GM15510 (cell line): ENCODE results near the gene BTNL2.

Experiments
- POLR2A ChIP-seq: IDR thresholded peaks from 3 replicates; pipeline ENCODE4 v1.6.1; 2011; ENCODE audit warnings: borderline replicate concordance; ENCODE audit not compliant: insufficient read length; ENCODE audit errors: extremely low read depth

The BTNL2 gene

DNA sequence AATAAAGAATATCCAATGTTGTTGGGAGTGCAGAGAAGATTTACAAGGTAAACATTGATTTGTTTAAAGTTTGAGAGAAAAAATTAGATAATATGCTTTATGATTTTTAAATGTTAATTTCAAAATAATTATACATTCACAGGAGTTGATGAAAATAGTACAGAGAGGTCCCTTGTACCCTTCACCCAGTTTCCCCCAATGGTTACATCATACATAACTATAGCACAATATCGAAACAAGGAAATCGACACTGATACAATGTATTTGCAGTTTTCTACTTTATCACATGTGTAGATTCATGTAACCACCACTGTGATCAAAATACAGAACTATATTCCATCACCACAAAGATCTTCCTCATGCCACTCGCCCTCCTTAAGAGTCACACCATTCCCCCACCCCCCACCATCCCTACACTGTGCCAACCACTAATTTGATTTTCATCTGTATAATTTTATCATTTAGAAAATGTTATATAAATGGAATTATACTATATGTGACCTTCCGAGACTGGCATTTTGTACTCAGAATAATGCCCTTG lies 21.0 kb upstream of the BTNL2 start:
- no peak for TF ChIP-seq POLR2A

DNA sequence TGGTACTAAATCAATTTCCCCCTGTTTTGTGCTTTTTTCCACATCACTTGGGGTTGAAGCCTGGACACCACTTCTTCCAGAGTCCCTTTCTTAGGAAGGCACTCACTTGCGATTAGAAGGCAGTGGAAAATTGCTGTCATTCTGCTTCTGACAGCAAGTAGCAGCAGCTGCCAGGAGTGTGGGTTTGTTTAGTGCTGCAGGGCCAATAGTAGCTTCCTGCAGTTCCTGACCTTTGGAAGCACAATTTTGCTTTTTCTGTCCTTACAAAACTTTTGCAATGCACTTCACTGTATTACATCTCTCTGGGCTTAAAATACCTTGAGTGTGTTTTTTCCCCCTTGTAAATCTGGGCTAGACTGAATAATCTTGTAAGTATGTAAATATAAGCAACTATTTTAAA lies 20.2 kb upstream of the BTNL2 start:
- no peak for TF ChIP-seq POLR2A

DNA sequence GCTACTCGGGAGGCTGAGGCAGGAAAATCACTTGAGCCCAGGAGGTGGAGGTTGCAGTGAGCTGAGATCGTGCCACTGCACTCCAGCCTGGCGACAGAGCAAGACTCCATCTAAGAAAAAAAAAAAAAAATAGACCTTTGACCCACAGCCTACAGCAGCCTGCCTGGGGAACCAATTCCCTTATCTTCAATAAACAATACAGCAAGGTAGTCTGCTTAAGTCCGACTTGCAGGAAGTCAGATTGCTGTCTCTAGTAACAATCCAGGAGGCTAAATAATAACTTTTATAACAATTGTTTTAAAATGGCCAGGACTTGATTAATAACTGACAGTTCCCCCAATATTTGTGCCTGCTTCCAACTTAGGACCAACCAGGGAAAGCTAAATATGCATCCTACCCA lies 19.4 kb upstream of the BTNL2 start:
- TF ChIP-seq POLR2A: no peak

DNA sequence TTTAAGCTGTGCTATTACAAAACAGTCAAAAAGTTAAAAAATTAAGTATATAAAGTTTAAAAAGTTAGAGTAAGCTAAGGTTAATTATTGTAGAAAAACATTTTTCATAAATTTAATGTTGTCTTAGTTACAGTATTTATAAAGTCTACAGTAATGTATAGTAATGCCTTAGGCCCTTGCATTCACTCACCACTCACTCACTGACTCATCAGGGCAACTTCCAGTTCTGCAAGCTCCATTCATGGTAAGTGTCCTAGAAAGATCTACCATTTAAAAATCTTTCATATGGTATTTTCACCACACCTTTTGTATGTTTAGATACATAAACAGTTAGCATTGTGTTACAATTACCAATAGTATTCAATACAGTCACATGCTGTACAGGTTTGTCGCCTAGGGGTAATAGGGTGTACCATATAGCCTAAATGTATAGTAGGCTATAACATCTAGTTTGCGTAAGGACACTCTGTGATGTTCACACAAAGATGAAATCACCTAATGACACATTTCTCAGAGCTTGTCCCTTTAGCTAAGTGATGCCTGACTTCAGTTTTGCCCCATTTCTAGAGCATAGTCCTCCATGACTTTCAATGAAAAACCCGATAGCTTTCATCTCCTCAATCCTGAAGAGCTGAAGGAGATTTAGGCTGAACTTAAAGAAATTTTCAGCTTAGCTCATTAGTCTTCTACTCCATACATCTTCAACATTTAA lies 17.8 kb upstream of the BTNL2 start:
- no peak for TF ChIP-seq POLR2A

DNA sequence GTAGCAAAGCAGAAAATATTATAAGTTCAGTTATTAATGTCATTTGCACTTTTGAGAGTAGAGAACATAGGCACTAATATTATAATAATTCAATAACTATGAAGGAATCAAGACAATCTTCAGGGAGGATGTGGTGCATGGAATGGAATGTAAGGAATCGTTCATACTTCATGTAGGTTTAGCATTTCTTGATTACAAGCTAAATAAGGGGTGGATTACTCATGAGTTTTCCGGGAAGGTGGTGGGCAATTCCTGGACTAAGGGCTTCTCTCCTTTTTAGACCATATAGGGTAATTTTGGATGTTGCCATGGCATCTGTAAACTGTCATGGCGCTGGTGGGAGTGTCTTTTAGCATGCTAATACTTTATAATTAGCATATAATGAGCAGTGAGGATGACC lies 9.1 kb upstream of the BTNL2 start:
- TF ChIP-seq POLR2A: no peak

GRCh38 chr6:32415521-32416019 lies 8.6 kb upstream of the BTNL2 start:
- TF ChIP-seq POLR2A: no peak

- no peak for TF ChIP-seq POLR2A
Measured at GRCh38 chr6:32413427-32414047, 6.6 kb upstream of the BTNL2 start.

GRCh38 chr6:32411566-32412327 lies 4.8 kb upstream of the BTNL2 start:
- no peak for TF ChIP-seq POLR2A

DNA sequence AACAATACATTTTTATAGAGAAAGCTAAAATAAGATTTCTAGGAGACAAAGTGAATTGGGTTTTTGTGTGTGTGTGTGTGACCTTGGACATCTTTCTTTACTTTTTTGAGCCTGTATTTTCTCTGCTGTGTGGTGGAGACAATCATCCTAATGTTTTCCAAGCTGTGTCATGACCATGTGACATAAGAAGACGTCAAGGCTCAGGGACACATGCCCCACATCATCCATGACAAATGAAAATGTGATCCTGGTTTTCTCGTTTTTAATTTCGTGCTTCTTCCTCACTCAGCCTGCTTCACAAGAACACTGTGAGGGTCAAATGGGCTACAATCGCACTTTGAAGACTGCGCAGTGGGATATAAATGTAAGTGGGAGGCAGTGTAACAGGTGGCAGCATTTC lies 3.9 kb upstream of the BTNL2 start:
- no peak for TF ChIP-seq POLR2A

DNA sequence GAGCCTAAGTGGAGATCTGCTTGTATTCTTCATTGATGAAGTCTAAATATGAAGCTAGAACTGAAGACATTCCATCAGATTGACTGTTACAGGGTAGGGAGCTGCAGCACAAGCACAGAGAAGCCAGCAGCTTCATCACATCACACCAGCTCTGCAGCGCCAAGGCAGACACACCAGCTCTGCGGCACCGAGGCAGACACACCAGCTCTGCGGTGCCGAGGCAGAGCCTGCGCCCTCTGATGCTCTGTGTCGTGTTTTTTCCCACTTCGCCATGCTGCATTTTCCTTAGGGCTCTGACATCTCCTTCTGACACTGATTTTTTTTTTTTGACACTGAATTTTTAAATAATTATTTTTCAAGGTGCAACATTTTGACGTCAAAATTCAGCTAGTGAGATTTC lies 784 bp downstream of the BTNL2 start:
- no peak for TF ChIP-seq POLR2A

DNA sequence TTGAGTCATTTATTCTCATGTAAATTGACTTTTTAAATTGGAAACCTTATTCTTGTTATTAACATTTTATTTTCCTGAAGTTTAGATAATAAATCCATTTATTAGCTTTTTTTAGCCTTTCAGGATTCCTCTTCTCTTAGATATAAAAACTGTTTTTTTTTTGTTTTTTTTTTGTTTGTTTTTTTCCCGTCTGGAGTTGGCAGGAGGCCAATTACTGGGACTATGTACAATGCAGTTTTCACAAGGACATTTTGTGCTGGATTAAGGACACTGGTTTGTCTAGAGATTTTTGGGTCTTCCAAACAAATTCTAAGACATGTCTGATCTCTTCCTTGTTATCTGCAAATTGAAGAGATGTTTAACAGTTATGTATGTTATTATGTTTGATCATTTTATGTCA lies 1.3 kb downstream of the BTNL2 start:
- no peak for TF ChIP-seq POLR2A

DNA sequence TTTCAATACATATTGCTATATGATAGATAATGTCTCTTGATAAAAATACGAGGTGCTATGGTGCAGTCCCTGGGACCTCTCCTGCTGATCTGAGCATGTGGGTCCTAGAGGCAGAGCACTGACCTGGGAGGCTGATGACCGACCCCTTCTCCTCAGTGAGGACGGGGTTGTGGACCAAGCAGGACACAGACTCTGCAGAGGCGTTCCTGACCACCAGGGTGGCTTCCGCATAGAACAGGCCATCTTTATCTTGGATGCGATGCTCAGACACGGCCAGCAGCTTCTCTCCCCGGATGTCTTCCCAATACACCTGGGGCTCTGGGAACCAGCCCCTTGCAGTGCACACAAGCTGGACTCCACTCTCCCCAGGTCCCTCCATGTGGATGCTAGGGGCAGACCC lies 4.2 kb downstream of the BTNL2 start:
- TF ChIP-seq POLR2A: no peak

DNA sequence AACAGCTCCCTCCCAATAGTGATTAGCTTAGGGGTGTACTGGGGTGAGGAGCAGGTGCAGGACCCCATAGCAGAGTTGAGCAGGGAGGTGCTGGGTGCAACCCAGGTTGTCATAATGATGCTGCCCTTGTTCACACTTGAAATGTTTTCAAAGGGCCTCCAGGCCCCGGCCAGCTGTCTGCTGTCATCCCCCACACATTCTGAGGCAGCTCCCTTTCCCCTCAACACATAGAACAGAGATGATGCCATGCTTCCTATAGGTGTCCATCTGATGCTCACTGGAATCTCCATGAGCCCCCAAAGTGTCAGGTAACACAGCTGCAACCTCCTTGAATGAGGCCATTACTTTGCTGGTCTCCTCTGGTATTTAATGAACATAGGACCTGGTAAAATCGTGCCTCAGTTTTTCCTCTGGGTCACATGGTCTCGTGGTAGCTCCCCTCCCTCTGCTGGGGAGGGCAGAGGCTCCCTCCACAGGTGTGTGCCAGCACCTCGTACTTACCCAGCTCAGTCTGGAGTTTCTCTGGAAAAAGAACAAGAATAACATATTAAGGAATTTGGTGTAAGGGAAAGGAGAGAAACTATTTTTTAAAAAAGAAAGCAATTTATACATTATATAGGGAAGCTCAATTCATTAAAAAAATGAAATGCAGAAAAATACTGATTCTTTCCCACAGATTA lies 5.6 kb downstream of the BTNL2 start:
- no peak for TF ChIP-seq POLR2A

- no peak for TF ChIP-seq POLR2A
Measured at GRCh38 chr6:32397252-32397920, 9.6 kb downstream of the BTNL2 start.
